GM18867 (cell line): Measurements from ENCODE around the gene TCF4.

Experiments used
- ATAC-seq: cut with Tn5 transposase; IDR thresholded peaks from one replicate; pipeline ENCODE4 v1.9.1; 2021; ENCODE audit warnings: mild to moderate bottlenecking, moderate library complexity; ENCODE audit not compliant: unreplicated experiment

The TCF4 gene

GRCh38 chr18:55419132-55419946, 168.7 kb downstream of the TCF4 start:
- no peak for ATAC-seq

GRCh38 chr18:55418439-55418838, 169.6 kb downstream of the TCF4 start:
- no peak for ATAC-seq

GRCh38 chr18:55416791-55417190, 171.2 kb downstream of the TCF4 start:
- no peak for ATAC-seq

- ATAC-seq = peak; percentile 94
Observed at GRCh38 chr18:55415258-55415871, 172.6 kb downstream of the TCF4 start.

- no peak for ATAC-seq
Observed at GRCh38 chr18:55414475-55414874, 173.5 kb downstream of the TCF4 start.

GRCh38 chr18:55413474-55413873, 174.5 kb downstream of the TCF4 start:
- no peak for ATAC-seq

GRCh38 chr18:55407774-55408535, 180.0 kb downstream of the TCF4 start:
- no peak for ATAC-seq

- ATAC-seq = no peak
Observed at GRCh38 chr18:55407191-55407590, 180.8 kb downstream of the TCF4 start.

- ATAC-seq = no peak
Observed at GRCh38 chr18:55406451-55406991, 181.5 kb downstream of the TCF4 start.

GRCh38 chr18:55405893-55406406, 182.0 kb downstream of the TCF4 start:
- peak; percentile 42 for ATAC-seq

- no peak for ATAC-seq
Observed at GRCh38 chr18:55405475-55405874, 182.5 kb downstream of the TCF4 start.

GRCh38 chr18:55404832-55405465, 183.0 kb downstream of the TCF4 start:
- ATAC-seq = peak; percentile 79

- no peak for ATAC-seq
Observed at GRCh38 chr18:55404136-55404830, 183.7 kb downstream of the TCF4 start.

- ATAC-seq = no peak
Observed at GRCh38 chr18:55403421-55403949, 184.5 kb downstream of the TCF4 start.

GRCh38 chr18:55402731-55403405, 185.1 kb downstream of the TCF4 start:
- no peak for ATAC-seq

- no peak for ATAC-seq
Observed at GRCh38 chr18:55401638-55402191, 186.3 kb downstream of the TCF4 start.

GRCh38 chr18:55400590-55401541, 187.1 kb downstream of the TCF4 start:
- ATAC-seq = no peak

- no peak for ATAC-seq
Observed at GRCh38 chr18:55400081-55400480, 187.9 kb downstream of the TCF4 start.
